HepG2 (cell line): ENCODE results near the gene PIF1. TPM values are rescaled to one million over a fixed set of nuclear protein-coding genes. Genes with fewer than 3 reads are reported as not detected.

Experiments
- MLX ChIP-seq: IDR thresholded peaks from 2 replicates; pipeline ENCODE4 v1.6.1; 2016
- NFAT5 ChIP-seq: sonication (generic); formaldehyde crosslinking; IDR thresholded peaks from 2 replicates; pipeline ENCODE4 v1.4.0; 2020; ENCODE audit warnings: missing genetic modification reagents
- SIX4 ChIP-seq: sonication (generic); formaldehyde crosslinking; IDR thresholded peaks from 2 replicates; pipeline ENCODE4 v1.4.0; 2020; ENCODE audit warnings: missing genetic modification reagents
- TBP ChIP-seq: sonication (generic); formaldehyde crosslinking; IDR thresholded peaks from 2 replicates; pipeline ENCODE4 v1.5.0; 2020; ENCODE audit warnings: missing genetic modification reagents
- ZBED4 ChIP-seq: sonication (generic); formaldehyde crosslinking; IDR thresholded peaks from 2 replicates; pipeline ENCODE4 v1.4.0; 2020; ENCODE audit warnings: missing genetic modification reagents, borderline replicate concordance
- polyA plus RNA-seq, 8 experiments: library from polyadenylated mRNA; depleted of rRNA in 3 of 8; stranded (reverse) in 7 of 8; unstranded in 1 of 8; fragments of >200 nt; fragmentation: Illumina TruSeq in 4 of 8; extraction: Trizol in 4 of 8; gene quantifications; 2 replicates each; pipeline versions ENCODE4 v1.2.1 to v1.2.3, GENCODE V29; 2011 to 2016; ENCODE audit warnings: low read depth in 4 of 8, missing spikeins in 1 of 8, mixed read lengths in 1 of 8; ENCODE audit not compliant: insufficient read depth in 1 of 8
- total RNA-seq, 5 experiments: library from RNA; depleted of rRNA; stranded (reverse); fragments of >200 nt; fragmentation: Illumina TruSeq; extraction: Trizol; gene quantifications; 2 replicates each; pipeline ENCODE4 v1.2.3, GENCODE V29; 2016; ENCODE audit warnings: low read depth in 1 of 5

The PIF1 gene
- total and polyA plus RNA-seq, 2 of the 13 experiments (the other 11 are each of a cell fraction or from before 2014, with no cell fraction given) = 18.5 to 19.7 TPM

DNA sequence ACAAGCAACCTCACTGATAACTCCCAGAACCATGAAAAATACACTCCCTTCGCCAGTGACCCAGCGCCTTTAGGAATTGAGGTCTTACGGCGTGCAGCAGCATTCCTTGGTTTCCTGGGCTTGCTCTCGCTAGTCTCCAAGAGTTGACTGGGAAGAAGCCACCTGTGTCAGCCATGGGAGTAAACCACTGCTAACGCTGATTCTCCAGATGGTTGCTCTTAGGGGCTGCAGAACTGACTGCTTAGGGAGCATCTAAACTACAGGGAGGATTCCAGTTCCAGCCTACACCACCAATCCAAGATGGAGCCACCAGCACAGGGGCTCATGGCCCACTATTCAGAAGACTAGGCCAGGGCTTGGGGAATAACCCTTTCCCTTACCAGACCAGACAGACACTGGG lies 52.5 kb downstream of the PIF1 start (continued):
- TF ChIP-seq ZBED4 (CRISPR knock-in tag) = no peak
- no peak for TF ChIP-seq MLX
- no peak for TF ChIP-seq TBP (CRISPR knock-in tag)
- no peak for TF ChIP-seq SIX4 (CRISPR knock-in tag)
- no peak for TF ChIP-seq NFAT5
- TF ChIP-seq, all 625 proteins: peak for 0
